GM23248 (cell line): ENCODE results near the gene FAM186B. TPM values are rescaled to one million over a fixed set of nuclear protein-coding genes. Genes with fewer than 3 reads are reported as not detected.

Experiments used
- DNase-seq: peaks from one replicate; pipeline ENCODE4 v3.0.0-alpha.2; 2015
- H2AFZ ChIP-seq: fragments of 200-600 bp; sonication (generic); 2 replicates; pipeline ENCODE4 v1.6.1; 2016; ENCODE audit warnings: antibody characterized with exemption
- H3F3A ChIP-seq: fragments of 200-600 bp; sonication (generic); 2 replicates; pipeline ENCODE4 v1.6.1; 2016; ENCODE audit warnings: mild to moderate bottlenecking, antibody characterized with exemption, mixed run types; ENCODE audit not compliant: insufficient read depth
- H3K27ac ChIP-seq: fragments of 200-600 bp; sonication (generic); 2 replicates; pipeline ENCODE4 v1.5.1; 2016; ENCODE audit warnings: mild to moderate bottlenecking
- H3K27me3 ChIP-seq: fragments of 200-600 bp; sonication (generic); replicated peaks from 2 replicates; pipeline ENCODE4 v1.6.1; 2016; ENCODE audit warnings: mild to moderate bottlenecking; ENCODE audit not compliant: insufficient read depth
- H3K36me3 ChIP-seq: fragments of 200-600 bp; sonication (generic); 2 replicates; pipeline ENCODE4 v1.6.1; 2016; ENCODE audit warnings: low read depth, mild to moderate bottlenecking
- H3K4me1 ChIP-seq: fragments of 200-600 bp; sonication (generic); 2 replicates; pipeline ENCODE4 v1.6.1; 2016; ENCODE audit warnings: mild to moderate bottlenecking; ENCODE audit not compliant: insufficient read depth
- H3K4me2 ChIP-seq: fragments of 200-600 bp; sonication (generic); one replicate; pipeline ENCODE4 v1.6.1; 2016; ENCODE audit warnings: mild to moderate bottlenecking; ENCODE audit not compliant: unreplicated experiment
- H3K4me3 ChIP-seq: fragments of 200-600 bp; sonication (generic); 2 replicates; pipeline ENCODE4 v1.5.1; 2016; ENCODE audit warnings: mild to moderate bottlenecking
- H3K79me2 ChIP-seq: fragments of 200-600 bp; sonication (generic); 2 replicates; pipeline ENCODE4 v1.6.1; 2016; ENCODE audit warnings: mild to moderate bottlenecking; ENCODE audit not compliant: insufficient read depth
- H3K9ac ChIP-seq: fragments of 200-600 bp; sonication (generic); 2 replicates; pipeline ENCODE4 v1.6.1; 2016; ENCODE audit warnings: mild to moderate bottlenecking
- H3K9me2 ChIP-seq: fragments of 200-600 bp; sonication (generic); 2 replicates; pipeline ENCODE4 v1.6.1; 2016; ENCODE audit warnings: mixed run types, mild to moderate bottlenecking, moderate library complexity; ENCODE audit not compliant: insufficient read depth
- H3K9me3 ChIP-seq: fragments of 200-600 bp; sonication (generic); one replicate; pipeline ENCODE4 v1.6.1; 2017; ENCODE audit warnings: low read depth
- H4K20me1 ChIP-seq: fragments of 200-600 bp; sonication (generic); 2 replicates; pipeline ENCODE4 v1.6.0; 2016; ENCODE audit not compliant: insufficient read depth
- EZH2 ChIP-seq: fragments of 200-600 bp; sonication (generic); IDR thresholded peaks from 2 replicates; pipeline ENCODE4 v1.6.1; 2018; ENCODE audit warnings: antibody characterized with exemption, mild to moderate bottlenecking; ENCODE audit not compliant: insufficient read depth, poor library complexity, severe bottlenecking
- EZH2phosphoT487 ChIP-seq: fragments of 200-600 bp; sonication (generic); IDR thresholded peaks from 2 replicates; pipeline ENCODE4 v1.6.1; 2018; ENCODE audit warnings: antibody characterized with exemption, moderate library complexity, mild to moderate bottlenecking, low read depth; ENCODE audit not compliant: insufficient read depth
- WGBS, 2 experiments: methylation state at CpG; one replicate each; pipeline ENCODE4 v1.1.6; 2015 to 2017; ENCODE audit warnings: low lambda C conversion rate in 2 of 2, low coverage in 1 of 2; ENCODE audit errors: missing lambda C conversion rate in 2 of 2; 5-methylcytosine and 5-hydroxymethylcytosine counted together
- in situ Hi-C: fragments of 300-500 bp; cut with MboI; formaldehyde crosslinking; loops from 2 replicates; pipeline ENCODE4 v1.15.0; 2020
- polyA plus RNA-seq: library from polyadenylated mRNA; unstranded; fragments of >200 nt; fragmentation: Nextera tagmentation; extraction: Ambion mirVana; gene quantifications from 2 replicates; pipeline ENCODE4 v1.2.1, GENCODE V29; 2016
- total RNA-seq: library from RNA; depleted of rRNA; stranded (reverse); fragments of >200 nt; shearing (Covaris generic); gene quantifications from 2 replicates; pipeline ENCODE4 v1.2.3, GENCODE V29; 2014

Gene FAM186B
- total and polyA plus RNA-seq, 2 experiments from 2014 or later, result 0.22 to 0.38 TPM

DNA sequence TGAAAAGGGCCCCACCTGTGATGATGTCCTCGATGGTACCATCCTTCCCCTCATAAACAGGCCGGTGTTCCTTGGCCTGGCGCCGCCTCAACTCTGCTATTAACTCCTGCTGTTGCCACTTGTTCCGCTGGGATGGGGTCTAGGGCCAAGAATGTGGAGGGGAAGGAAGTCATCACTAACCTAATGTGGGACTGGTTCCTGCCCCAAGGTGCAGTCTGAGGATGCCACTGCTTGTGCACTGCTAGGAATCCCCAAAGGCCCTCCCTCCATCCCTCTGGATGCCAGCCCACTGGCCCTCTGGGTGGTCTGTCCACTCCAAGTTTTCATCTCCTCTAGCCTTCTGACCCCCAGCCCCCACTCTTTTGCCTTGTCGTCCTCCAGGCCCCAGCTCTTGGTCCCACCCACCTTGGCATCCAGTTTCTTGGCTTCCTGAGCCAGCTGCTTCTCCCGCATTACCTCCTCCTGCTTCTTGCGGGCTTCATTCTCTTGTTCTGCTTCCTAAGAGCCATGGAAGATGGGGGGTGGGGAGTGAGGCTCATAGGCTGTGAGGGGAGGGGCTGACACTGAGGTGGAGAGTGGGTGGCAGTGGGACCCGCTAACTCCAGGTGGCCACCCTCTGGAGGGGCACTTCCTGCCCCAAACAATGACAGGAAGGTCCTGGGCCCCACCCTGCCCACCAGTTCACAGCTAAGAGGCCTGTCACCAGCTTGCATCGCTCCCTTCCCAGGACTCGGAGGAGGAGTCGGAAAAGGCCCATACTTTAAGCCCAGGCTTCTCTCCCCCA is 41.6 kb upstream of the FAM186B start:
- no peaks in the 10 kb centered on the region for H3K9me2 ChIP-seq
- H3K36me3 ChIP-seq, result no peaks in the 10 kb centered on the region; the same call in 1 of the 2 replicates
- no peak for DNase-seq
- in situ Hi-C loops, result no loop called here
- H3K27ac ChIP-seq, result no peak overlapping the region
- no peaks in the 10 kb centered on the region for H3K27me3 ChIP-seq
- no peaks in the 10 kb centered on the region for H3K9me3 ChIP-seq
- no peaks in the 10 kb centered on the region for H3K79me2 ChIP-seq
- H3K9ac ChIP-seq, result no peak overlapping the region
- 82 to 85% methylated on average over 12 of the region's 12 CpGs for WGBS, 2 experiments
- H2AFZ ChIP-seq, result no peak overlapping the region
- no peaks in the 10 kb centered on the region for H3K4me1 ChIP-seq
- H4K20me1 ChIP-seq, result no peaks in the 10 kb centered on the region
- H3F3A ChIP-seq, result 0 out of 2 replicates have a peak, but pooled peaks cover 4% of the 10 kb centered on the region
- TF ChIP-seq EZH2phosphoT487, result no peak
- no peak for TF ChIP-seq EZH2
- H3K4me2 ChIP-seq, result no peak overlapping the region
- no peak overlapping the region for H3K4me3 ChIP-seq

DNA sequence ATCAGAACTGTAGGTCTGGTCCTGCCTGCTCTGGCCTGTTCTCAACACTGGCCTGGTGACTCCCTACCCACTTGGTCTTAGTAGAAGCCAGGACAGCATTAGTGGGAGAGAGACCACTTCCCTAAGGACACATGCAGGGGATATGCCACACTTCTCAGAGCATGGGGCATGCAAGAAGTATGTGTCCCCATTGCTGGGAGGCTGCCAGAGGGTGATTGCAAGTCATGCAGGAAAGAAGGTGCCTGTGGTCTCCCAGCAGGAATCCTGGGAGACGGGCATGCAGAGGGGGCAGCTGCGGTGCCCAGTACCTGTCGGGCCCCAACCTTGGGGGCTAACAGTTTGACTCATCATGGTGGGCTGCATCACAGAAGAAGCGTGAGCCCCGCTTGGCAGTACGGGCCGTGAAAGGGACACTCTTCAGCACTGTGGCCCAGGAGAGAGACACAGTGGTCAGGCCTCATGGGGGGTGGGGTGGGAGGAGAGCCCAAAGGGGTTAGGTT is 40.9 kb upstream of the FAM186B start:
- H3F3A ChIP-seq, result 0 out of 2 replicates have a peak, but pooled peaks cover 4% of the 10 kb centered on the region
- no peaks in the 10 kb centered on the region for H3K4me1 ChIP-seq
- no peak for TF ChIP-seq EZH2phosphoT487
- no peak for TF ChIP-seq EZH2
- H3K27me3 ChIP-seq, result no peaks in the 10 kb centered on the region
- H3K27ac ChIP-seq, result no peak overlapping the region
- H3K79me2 ChIP-seq, result no peaks in the 10 kb centered on the region
- DNase-seq, result no peak
- H3K9me3 ChIP-seq, result no peaks in the 10 kb centered on the region
- H3K9ac ChIP-seq, result no peak overlapping the region
- H2AFZ ChIP-seq, result no peak overlapping the region
- H3K4me2 ChIP-seq, result no peak overlapping the region
- in situ Hi-C loops, result no loop called here
- H4K20me1 ChIP-seq, result no peaks in the 10 kb centered on the region
- WGBS, 2 experiments, result 89 to 93% methylated on average over 7 of the region's 7 CpGs
- no peak overlapping the region for H3K4me3 ChIP-seq
- no peaks in the 10 kb centered on the region; the same call in 1 of the 2 replicates for H3K36me3 ChIP-seq
- no peaks in the 10 kb centered on the region for H3K9me2 ChIP-seq

DNA sequence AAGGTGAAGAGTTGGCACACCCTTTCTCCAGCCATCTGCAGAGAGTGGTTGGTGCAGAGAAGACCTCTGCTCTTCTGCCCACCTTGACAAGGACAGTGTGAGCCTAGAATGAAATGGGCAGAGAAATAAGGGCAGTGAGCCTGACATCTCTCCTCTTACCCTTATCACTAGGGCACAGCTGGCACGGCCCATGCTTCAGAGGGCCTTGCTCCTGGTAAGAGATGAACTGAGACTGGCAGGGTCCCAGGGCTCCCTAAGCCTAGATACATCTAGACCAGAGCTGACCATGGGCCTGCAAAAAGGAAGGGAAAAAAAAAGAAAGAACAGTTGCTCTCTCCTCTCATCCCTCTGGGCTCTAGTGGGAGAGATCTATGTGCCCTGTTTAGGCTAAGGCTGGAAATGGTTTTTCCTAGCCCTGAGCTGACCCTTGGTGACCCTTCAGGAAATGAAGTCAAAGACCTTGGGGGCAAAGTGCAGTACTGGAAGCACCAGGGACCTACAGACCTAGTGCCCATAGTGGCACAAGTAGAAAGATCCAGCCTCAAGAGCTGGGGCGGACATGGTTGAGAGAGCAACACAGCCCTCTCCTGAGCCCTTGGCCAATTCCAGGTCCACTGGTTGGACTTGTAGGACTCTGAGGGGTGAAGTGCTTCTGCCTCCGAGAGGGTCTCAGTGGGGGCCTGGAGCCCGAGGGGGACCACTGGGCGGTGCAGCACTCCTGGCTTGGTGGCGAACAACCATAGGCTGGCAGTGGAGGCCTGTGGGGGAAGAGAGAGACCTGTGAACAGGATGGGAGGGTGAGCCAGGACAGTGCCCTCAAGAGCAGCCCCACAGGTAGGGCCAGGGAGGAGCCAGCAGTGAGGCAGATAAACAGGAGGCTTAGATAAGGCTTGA is 40.0 kb upstream of the FAM186B start:
- in situ Hi-C loops, result no loop called here
- no peak for DNase-seq
- no peaks in the 10 kb centered on the region; the same call in 1 of the 2 replicates for H3K36me3 ChIP-seq
- no peaks in the 10 kb centered on the region for H3K9me2 ChIP-seq
- no peak overlapping the region for H3K4me3 ChIP-seq
- H3K4me2 ChIP-seq, result no peak overlapping the region
- no peak overlapping the region for H3K9ac ChIP-seq
- H2AFZ ChIP-seq, result no peak overlapping the region
- H4K20me1 ChIP-seq, result no peaks in the 10 kb centered on the region
- H3K27ac ChIP-seq, result no peak overlapping the region
- 87 to 89% methylated on average over 6 of the region's 6 CpGs for WGBS, 2 experiments
- no peaks in the 10 kb centered on the region for H3K27me3 ChIP-seq
- no peaks in the 10 kb centered on the region for H3K4me1 ChIP-seq
- H3K79me2 ChIP-seq, result no peaks in the 10 kb centered on the region
- H3K9me3 ChIP-seq, result no peaks in the 10 kb centered on the region
- TF ChIP-seq EZH2phosphoT487, result no peak
- no peak for TF ChIP-seq EZH2
- 0 out of 2 replicates have a peak, but pooled peaks cover 4% of the 10 kb centered on the region for H3F3A ChIP-seq

DNA sequence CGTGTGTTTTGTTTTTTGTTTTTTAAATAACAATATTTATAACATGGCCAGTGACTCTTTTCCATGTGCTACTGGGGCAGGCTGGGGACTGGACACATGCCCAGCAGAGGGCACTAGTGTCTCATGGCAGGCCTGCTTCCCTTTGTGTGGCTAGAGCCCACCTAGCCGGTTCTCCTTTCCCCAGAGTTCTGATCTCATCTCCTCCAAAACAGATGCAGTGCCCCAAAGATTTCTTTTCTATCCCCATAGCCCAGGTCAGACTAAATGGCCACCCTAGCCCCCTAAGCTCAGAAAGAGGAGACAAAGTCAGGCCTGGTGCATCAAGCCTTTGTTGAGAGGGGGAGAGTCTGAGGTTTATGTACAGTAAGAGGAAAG is 39.2 kb upstream of the FAM186B start:
- no peaks in the 10 kb centered on the region; the same call in 1 of the 2 replicates for H3K36me3 ChIP-seq
- DNase-seq, result peak; percentile 85
- peak overlapping the region; percentile 43; the same call in 1 of the 2 replicates for H3K9ac ChIP-seq
- WGBS, 2 experiments, result 0 to 16% methylated on average over 2 of the region's 2 CpGs
- 0 out of 2 replicates have a peak, but pooled peaks cover 4% of the 10 kb centered on the region for H3F3A ChIP-seq
- no peaks in the 10 kb centered on the region for H3K9me3 ChIP-seq
- no peaks in the 10 kb centered on the region for H4K20me1 ChIP-seq
- no peaks in the 10 kb centered on the region for H3K27me3 ChIP-seq
- no peak overlapping the region for H3K4me3 ChIP-seq
- H2AFZ ChIP-seq, result no peak overlapping the region
- H3K4me2 ChIP-seq, result no peak overlapping the region
- H3K79me2 ChIP-seq, result no peaks in the 10 kb centered on the region
- in situ Hi-C loops, result loop anchor here (5.0 kb wide), 1 partner anchor 68 kb away; no protein-coding TSS in a partner anchor
- no peaks in the 10 kb centered on the region for H3K4me1 ChIP-seq
- no peaks in the 10 kb centered on the region for H3K9me2 ChIP-seq
- no peak overlapping the region for H3K27ac ChIP-seq
- no peak for TF ChIP-seq EZH2phosphoT487
- no peak for TF ChIP-seq EZH2
